Measurements from ENCODE around the gene TOLLIP.

- TF ChIP-seq, protein P1, sequence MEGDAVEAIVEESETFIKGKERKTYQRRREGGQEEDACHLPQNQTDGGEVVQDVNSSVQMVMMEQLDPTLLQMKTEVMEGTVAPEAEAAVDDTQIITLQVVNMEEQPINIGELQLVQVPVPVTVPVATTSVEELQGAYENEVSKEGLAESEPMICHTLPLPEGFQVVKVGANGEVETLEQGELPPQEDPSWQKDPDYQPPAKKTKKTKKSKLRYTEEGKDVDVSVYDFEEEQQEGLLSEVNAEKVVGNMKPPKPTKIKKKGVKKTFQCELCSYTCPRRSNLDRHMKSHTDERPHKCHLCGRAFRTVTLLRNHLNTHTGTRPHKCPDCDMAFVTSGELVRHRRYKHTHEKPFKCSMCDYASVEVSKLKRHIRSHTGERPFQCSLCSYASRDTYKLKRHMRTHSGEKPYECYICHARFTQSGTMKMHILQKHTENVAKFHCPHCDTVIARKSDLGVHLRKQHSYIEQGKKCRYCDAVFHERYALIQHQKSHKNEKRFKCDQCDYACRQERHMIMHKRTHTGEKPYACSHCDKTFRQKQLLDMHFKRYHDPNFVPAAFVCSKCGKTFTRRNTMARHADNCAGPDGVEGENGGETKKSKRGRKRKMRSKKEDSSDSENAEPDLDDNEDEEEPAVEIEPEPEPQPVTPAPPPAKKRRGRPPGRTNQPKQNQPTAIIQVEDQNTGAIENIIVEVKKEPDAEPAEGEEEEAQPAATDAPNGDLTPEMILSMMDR (conservative IDR thresholded peaks at IDR 0.05; ENCODE audit: low read depth, low read length): no peak
- TF ChIP-seq POLR2A (IDR thresholded peaks at IDR 0.05; ENCODE audit: low read depth, low read length) (no peak), BHLHE40 (IDR thresholded peaks at IDR 0.05; ENCODE audit: low read depth, low read length) (no peak), MAFK (IDR thresholded peaks at IDR 0.05; ENCODE audit: low read depth, low read length) (no peak), MXI1 (IDR thresholded peaks at IDR 0.05; ENCODE audit: borderline replicate concordance, low read depth, low read length) (no peak), RCOR1 (IDR thresholded peaks at IDR 0.05; ENCODE audit: insufficient replicate concordance, low read length) (no peak), SMC3 (IDR thresholded peaks at IDR 0.05; ENCODE audit: low read depth, low read length) (no peak)
- TF ChIP-seq, protein P2, sequence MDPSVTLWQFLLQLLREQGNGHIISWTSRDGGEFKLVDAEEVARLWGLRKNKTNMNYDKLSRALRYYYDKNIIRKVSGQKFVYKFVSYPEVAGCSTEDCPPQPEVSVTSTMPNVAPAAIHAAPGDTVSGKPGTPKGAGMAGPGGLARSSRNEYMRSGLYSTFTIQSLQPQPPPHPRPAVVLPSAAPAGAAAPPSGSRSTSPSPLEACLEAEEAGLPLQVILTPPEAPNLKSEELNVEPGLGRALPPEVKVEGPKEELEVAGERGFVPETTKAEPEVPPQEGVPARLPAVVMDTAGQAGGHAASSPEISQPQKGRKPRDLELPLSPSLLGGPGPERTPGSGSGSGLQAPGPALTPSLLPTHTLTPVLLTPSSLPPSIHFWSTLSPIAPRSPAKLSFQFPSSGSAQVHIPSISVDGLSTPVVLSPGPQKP (IDR thresholded peaks at IDR 0.05; ENCODE audit: borderline replicate concordance, low read depth, low read length): no peak
Observed at GRCh38 chr11:1261241-1262071, 48.0 kb downstream of the TOLLIP start.

Measured in IMR-90 (cell line).